GM12878 (cell line): ENCODE data around the gene SUGP1. TPM values are rescaled to one million over a fixed set of nuclear protein-coding genes. Genes with fewer than 3 reads are reported as not detected.

Source experiments
- ATAC-seq: fragments of 200-7000 bp; cut with Tn5 transposase; 3 replicates; pipeline ENCODE4 v1.9.1; 2020; ENCODE audit warnings: mild to moderate bottlenecking, moderate library complexity
- BruUV-seq: library from RNA; stranded (reverse); fragments of 400-500 nt; replicated peaks from 2 replicates; lab custom pipeline; 2021; lab: Mats Ljungman, UMichigan
- CTCF ChIA-PET: fragments of 300-600 bp; sonication (Branson Sonifier 250); formaldehyde crosslinking; extraction: SDS; loops from one replicate; lab custom pipeline; 2021; ENCODE audit warnings: inconsistent platforms; lab: Yijun Ruan, JAX
- POLR2A ChIA-PET: fragments of 350-600 bp; formaldehyde crosslinking; extraction: SDS; loops from one replicate; lab custom pipeline; 2021; ENCODE audit warnings: inconsistent platforms; lab: Charles Lee
- RAD21 ChIA-PET: fragments of 300-600 bp; sonication (Branson Sonifier 250); formaldehyde crosslinking; loops from one replicate; lab custom pipeline; 2023; ENCODE audit warnings: antibody characterized with exemption; ENCODE audit not compliant: unreplicated experiment; lab: Charles Lee
- SMC1A ChIA-PET: fragments of 300-600 bp; sonication (Branson Sonifier 250); formaldehyde crosslinking; loops from one replicate; lab custom pipeline; 2023; ENCODE audit not compliant: unreplicated experiment, uncharacterized antibody; lab: Charles Lee
- DNase-seq: peaks from one replicate; pipeline ENCODE4 v3.0.0-alpha.2; 2011; ENCODE audit warnings: low read depth, low spot score
- FAIRE-seq: peaks from 3 replicates; lab custom pipeline; 2011; peaks lifted over from hg19 to GRCh38; lab: Jason Lieb, UNC
- H2AFZ ChIP-seq: 2 replicates; pipeline ENCODE4 v1.6.0; 2011; ENCODE audit warnings: low read depth, low read length, control low read depth; ENCODE audit not compliant: control insufficient read depth
- H3K27ac ChIP-seq: 2 replicates; pipeline ENCODE4 v1.5.1; 2011; ENCODE audit warnings: control low read depth; ENCODE audit not compliant: control insufficient read depth, insufficient read depth
- H3K27me3 ChIP-seq, 2 experiments: replicated peaks in 1 of 2; 2 replicates each; pipeline versions ENCODE4 v1.6.0 to v1.6.1; 2011; ENCODE audit warnings: low read length in 1 of 2; ENCODE audit not compliant: control insufficient read depth in 2 of 2, insufficient read depth in 2 of 2
- H3K36me3 ChIP-seq, 2 experiments: 2 replicates each; pipeline ENCODE4 v1.5.1; 2011; ENCODE audit warnings: low read length in 1 of 2; ENCODE audit not compliant: control insufficient read depth in 2 of 2, insufficient read depth in 2 of 2
- H3K4me1 ChIP-seq: 2 replicates; pipeline ENCODE4 v1.6.1; 2011; ENCODE audit warnings: mild to moderate bottlenecking, low read length, moderate library complexity, mixed read lengths; ENCODE audit not compliant: control insufficient read depth, insufficient read depth
- H3K4me2 ChIP-seq: 2 replicates; pipeline ENCODE4 v1.6.0; 2011; ENCODE audit warnings: control low read depth; ENCODE audit not compliant: control insufficient read depth, insufficient read depth
- H3K4me3 ChIP-seq: fragments of 200-600 bp; sonication (generic); 2 replicates; pipeline ENCODE4 v1.5.1; 2016
- H3K79me2 ChIP-seq: 2 replicates; pipeline ENCODE4 v1.6.0; 2011; ENCODE audit warnings: low read length; ENCODE audit not compliant: control insufficient read depth, insufficient read depth
- H3K9ac ChIP-seq: 2 replicates; pipeline ENCODE4 v1.8.0; 2011; ENCODE audit warnings: low read length, control low read depth, mixed read lengths; ENCODE audit not compliant: control insufficient read depth, insufficient read depth
- H3K9me3 ChIP-seq: replicated peaks from 3 replicates; pipeline ENCODE4 v1.5.1; 2011; ENCODE audit warnings: mild to moderate bottlenecking, low read length; ENCODE audit not compliant: control insufficient read depth, insufficient read depth
- H4K20me1 ChIP-seq: 2 replicates; pipeline ENCODE4 v1.6.0; 2011; ENCODE audit not compliant: control insufficient read depth, insufficient read depth
- ESRRA ChIP-seq: IDR thresholded peaks from 2 replicates; pipeline ENCODE4 v1.6.1; 2012; ENCODE audit warnings: mild to moderate bottlenecking, low read length, improper control_type of control experiment
- MTA2 ChIP-seq: fragments of 450-650 bp; IDR thresholded peaks from 2 replicates; pipeline ENCODE4 v1.6.1; 2016; ENCODE audit warnings: low read depth, mild to moderate bottlenecking, moderate library complexity
- PML ChIP-seq: IDR thresholded peaks from 2 replicates; pipeline ENCODE4 v1.6.1; 2012; ENCODE audit warnings: low read length, inconsistent platforms
- WGBS: methylation state at CpG from one replicate; pipeline ENCODE4 v1.1.6; 2016; ENCODE audit warnings: low lambda C conversion rate; ENCODE audit not compliant: insufficient replicate concordance, insufficient coverage; ENCODE audit errors: missing lambda C conversion rate; 5-methylcytosine and 5-hydroxymethylcytosine counted together
- in situ Hi-C: fragments of 300-500 bp; cut with MboI; formaldehyde crosslinking; loops from 9 replicates; pipeline ENCODE4 v1.14.3; 2018; ENCODE audit warnings: mixed read lengths
- intact Hi-C: fragments of 100-400 bp; cut with micrococcal nuclease; formaldehyde crosslinking; loops from one replicate; pipeline ENCODE4 v1.14.2; 2022; ENCODE audit not compliant: unreplicated experiment
- polyA plus RNA-seq, 11 experiments: library from polyadenylated mRNA; depleted of rRNA in 4 of 11; unstranded in 6 of 11; stranded (reverse) in 5 of 11; fragments of >200 nt; fragmentation: Nextera tagmentation in 4 of 11; fragmentation: Illumina TruSeq in 1 of 11; extraction: Ambion mirVana in 4 of 11; extraction: Trizol in 1 of 11; gene quantifications; 1 replicate in 1 of 11; 2 replicates in 10 of 11; pipeline versions ENCODE4 v1.2.1 to v1.2.3, GENCODE V29; 2011 to 2016; ENCODE audit warnings: inconsistent platforms in 2 of 11, missing spikeins in 2 of 11, low read depth in 1 of 11
- total RNA-seq, 4 experiments: library from RNA; depleted of rRNA in 3 of 4; stranded (reverse); fragments of >200 nt in 3 of 4; fragmentation: Illumina TruSeq in 1 of 4; extraction: Trizol in 1 of 4; gene quantifications; 2 replicates each; pipeline versions ENCODE4 v1.2.1 to v1.2.3, GENCODE V29; 2013 to 2021
- TF ChIP-seq, protein P1 (sequence below): fragments of 450-650 bp; IDR thresholded peaks from 2 replicates; pipeline ENCODE4 v1.6.1; 2016; ENCODE audit warnings: mild to moderate bottlenecking, moderate library complexity, borderline replicate concordance
- TF ChIP-seq, protein P2 (sequence below): IDR thresholded peaks from 2 replicates; pipeline ENCODE4 v1.6.1; 2011; ENCODE audit warnings: borderline replicate concordance, low read depth, mild to moderate bottlenecking, moderate library complexity, low read length; ENCODE audit not compliant: insufficient read depth, poor library complexity, severe bottlenecking

Gene SUGP1
- total and polyA plus RNA-seq, 10 of the 15 experiments (the other 5 are each of a cell fraction or from before 2014, with no cell fraction given): 1.6 to 70.2 (median 38.4) TPM

DNA sequence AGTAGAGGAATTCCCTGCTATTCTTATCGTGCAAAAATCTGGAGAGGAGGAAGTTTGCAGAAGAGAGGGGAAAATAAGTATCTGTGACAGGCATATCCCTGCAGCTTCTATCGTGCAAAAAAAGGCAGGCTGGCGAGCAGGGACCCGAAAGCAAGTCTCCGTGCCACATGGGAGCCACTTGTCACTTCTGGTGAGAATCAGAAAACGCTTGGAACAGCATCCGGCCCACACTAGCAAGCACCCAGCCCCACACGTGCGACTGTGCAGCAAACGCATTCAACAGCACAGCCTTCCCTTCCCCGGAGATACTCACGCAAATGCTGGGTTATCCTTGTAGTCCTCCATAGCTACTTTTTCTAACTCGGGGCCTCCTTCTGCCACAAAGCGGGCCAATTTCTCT lies 16.9 kb downstream of the SUGP1 start:
- DNase-seq (no peak), FAIRE-seq (no peak), ATAC-seq (no peak)
- Histone ChIP-seq H3K9ac (no peak overlapping the region), H3K36me3 (peaks cover 13 to 28% of the 10 kb centered on the region in 2 experiments), H4K20me1 (no peaks in the 10 kb centered on the region), H2AFZ (no peak overlapping the region), H3K27ac (no peak overlapping the region), H3K79me2 (no peaks in the 10 kb centered on the region), H3K9me3 (no peaks in the 10 kb centered on the region), H3K4me2 (no peak overlapping the region), H3K4me3 (no peak overlapping the region), H3K27me3 (no peaks in the 10 kb centered on the region), H3K4me1 (no peaks in the 10 kb centered on the region)
- BruUV-seq: no TSS peak
- ChIA-PET CTCF (interaction anchor here (1.3 kb wide), 1 partner anchor 12 kb away, joined by 6 read pairs; no protein-coding TSS in a partner anchor), RAD21 (no interaction called here), POLR2A (no interaction called here), SMC1A (no interaction called here)
- in situ Hi-C loops (no loop called here), intact Hi-C loops (no loop called here)
- TF ChIP-seq PML: no peak
- TF ChIP-seq, protein P1, sequence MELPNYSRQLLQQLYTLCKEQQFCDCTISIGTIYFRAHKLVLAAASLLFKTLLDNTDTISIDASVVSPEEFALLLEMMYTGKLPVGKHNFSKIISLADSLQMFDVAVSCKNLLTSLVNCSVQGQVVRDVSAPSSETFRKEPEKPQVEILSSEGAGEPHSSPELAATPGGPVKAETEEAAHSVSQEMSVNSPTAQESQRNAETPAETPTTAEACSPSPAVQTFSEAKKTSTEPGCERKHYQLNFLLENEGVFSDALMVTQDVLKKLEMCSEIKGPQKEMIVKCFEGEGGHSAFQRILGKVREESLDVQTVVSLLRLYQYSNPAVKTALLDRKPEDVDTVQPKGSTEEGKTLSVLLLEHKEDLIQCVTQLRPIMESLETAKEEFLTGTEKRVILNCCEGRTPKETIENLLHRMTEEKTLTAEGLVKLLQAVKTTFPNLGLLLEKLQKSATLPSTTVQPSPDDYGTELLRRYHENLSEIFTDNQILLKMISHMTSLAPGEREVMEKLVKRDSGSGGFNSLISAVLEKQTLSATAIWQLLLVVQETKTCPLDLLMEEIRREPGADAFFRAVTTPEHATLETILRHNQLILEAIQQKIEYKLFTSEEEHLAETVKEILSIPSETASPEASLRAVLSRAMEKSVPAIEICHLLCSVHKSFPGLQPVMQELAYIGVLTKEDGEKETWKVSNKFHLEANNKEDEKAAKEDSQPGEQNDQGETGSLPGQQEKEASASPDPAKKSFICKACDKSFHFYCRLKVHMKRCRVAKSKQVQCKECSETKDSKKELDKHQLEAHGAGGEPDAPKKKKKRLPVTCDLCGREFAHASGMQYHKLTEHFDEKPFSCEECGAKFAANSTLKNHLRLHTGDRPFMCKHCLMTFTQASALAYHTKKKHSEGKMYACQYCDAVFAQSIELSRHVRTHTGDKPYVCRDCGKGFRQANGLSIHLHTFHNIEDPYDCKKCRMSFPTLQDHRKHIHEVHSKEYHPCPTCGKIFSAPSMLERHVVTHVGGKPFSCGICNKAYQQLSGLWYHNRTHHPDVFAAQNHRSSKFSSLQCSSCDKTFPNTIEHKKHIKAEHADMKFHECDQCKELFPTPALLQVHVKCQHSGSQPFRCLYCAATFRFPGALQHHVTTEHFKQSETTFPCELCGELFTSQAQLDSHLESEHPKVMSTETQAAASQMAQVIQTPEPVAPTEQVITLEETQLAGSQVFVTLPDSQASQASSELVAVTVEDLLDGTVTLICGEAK: no peak
- TF ChIP-seq MTA2: no peak
- TF ChIP-seq, protein P2, sequence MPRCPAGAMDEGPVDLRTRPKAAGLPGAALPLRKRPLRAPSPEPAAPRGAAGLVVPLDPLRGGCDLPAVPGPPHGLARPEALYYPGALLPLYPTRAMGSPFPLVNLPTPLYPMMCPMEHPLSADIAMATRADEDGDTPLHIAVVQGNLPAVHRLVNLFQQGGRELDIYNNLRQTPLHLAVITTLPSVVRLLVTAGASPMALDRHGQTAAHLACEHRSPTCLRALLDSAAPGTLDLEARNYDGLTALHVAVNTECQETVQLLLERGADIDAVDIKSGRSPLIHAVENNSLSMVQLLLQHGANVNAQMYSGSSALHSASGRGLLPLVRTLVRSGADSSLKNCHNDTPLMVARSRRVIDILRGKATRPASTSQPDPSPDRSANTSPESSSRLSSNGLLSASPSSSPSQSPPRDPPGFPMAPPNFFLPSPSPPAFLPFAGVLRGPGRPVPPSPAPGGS: no peak
- TF ChIP-seq ESRRA: no peak
- whole genome bisulfite sequencing: 98% methylated on average over 14 of the region's 14 CpGs
